ENCODE data around the gene AGBL4. TPM values are rescaled to one million over a fixed set of nuclear protein-coding genes. Genes with fewer than 3 reads are reported as not detected.

Gene AGBL4
- total RNA-seq, 3 donors from 2014 or later = 1.3 to 1.9 (median 1.8) TPM

GRCh38 chr1:48536477-48536876 is 1487.3 kb downstream of the AGBL4 start:
- Histone ChIP-seq H3K4me3 (no peak overlapping the region), H3K36me3 (no peaks in the 10 kb centered on the region), H3K4me1 (no peaks in the 10 kb centered on the region), H3K9me3 (no peaks in the 10 kb centered on the region), H3K27ac (no peak overlapping the region), H3K27me3 (peaks cover 0 to 3% of the 10 kb centered on the region in 2 donors)
- no peak for DNase-seq (ENCODE audit: low spot score in 2 of 2)
- intact Hi-C loops (cut with DNase I; ENCODE audit: low total_unique reads) = no loop called here
- no peak for TF ChIP-seq CTCF (IDR thresholded peaks at IDR 0.05)
- no peak for TF ChIP-seq POLR2AphosphoS5 (IDR thresholded peaks at IDR 0.05)
- no peak for TF ChIP-seq POLR2A (IDR thresholded peaks at IDR 0.05)

- Histone ChIP-seq H3K4me3 (no peak overlapping the region), H3K27me3 (peaks cover 0 to 3% of the 10 kb centered on the region in 2 donors), H3K4me1 (no peaks in the 10 kb centered on the region), H3K9me3 (no peaks in the 10 kb centered on the region), H3K27ac (no peak overlapping the region), H3K36me3 (no peaks in the 10 kb centered on the region)
- intact Hi-C loops (cut with DNase I; ENCODE audit: low total_unique reads) = no loop called here
- no peak for TF ChIP-seq CTCF (IDR thresholded peaks at IDR 0.05)
- TF ChIP-seq POLR2AphosphoS5 (IDR thresholded peaks at IDR 0.05) = no peak
- TF ChIP-seq POLR2A (IDR thresholded peaks at IDR 0.05) = no peak
- no peak for DNase-seq (ENCODE audit: low spot score in 2 of 2)
Observed at GRCh38 chr1:48532976-48533375, 1490.8 kb downstream of the AGBL4 start.

- Histone ChIP-seq H3K27me3 (peaks cover 0 to 3% of the 10 kb centered on the region in 2 donors), H3K27ac (no peak overlapping the region), H3K9me3 (no peaks in the 10 kb centered on the region), H3K4me3 (no peak overlapping the region), H3K4me1 (no peaks in the 10 kb centered on the region), H3K36me3 (no peaks in the 10 kb centered on the region)
- TF ChIP-seq POLR2AphosphoS5 (IDR thresholded peaks at IDR 0.05) = no peak
- peak in 1 of 3 donors; percentile 14 for TF ChIP-seq CTCF (IDR thresholded peaks at IDR 0.05)
- DNase-seq (ENCODE audit: low spot score in 2 of 2) = no peak
- intact Hi-C loops (cut with DNase I; ENCODE audit: low total_unique reads) = no loop called here
Observed at GRCh38 chr1:48530727-48531351, 1492.9 kb downstream of the AGBL4 start.

- intact Hi-C loops (cut with DNase I; ENCODE audit: low total_unique reads) = no loop called here
- no peaks in the 10 kb centered on the region for H3K4me1 ChIP-seq
- no peaks in the 10 kb centered on the region for H3K27me3 ChIP-seq
- no peaks in the 10 kb centered on the region for H3K9me3 ChIP-seq
- no peak for DNase-seq (ENCODE audit: low spot score in 2 of 2)
- no peaks in the 10 kb centered on the region for H3K36me3 ChIP-seq
- no peak for TF ChIP-seq POLR2A (IDR thresholded peaks at IDR 0.05)
- no peak for TF ChIP-seq POLR2AphosphoS5 (IDR thresholded peaks at IDR 0.05)
- no peak for TF ChIP-seq CTCF (IDR thresholded peaks at IDR 0.05)
- no peak overlapping the region for H3K27ac ChIP-seq
- H3K4me3 ChIP-seq = no peak overlapping the region
Observed at GRCh38 chr1:48527051-48527450, 1496.7 kb downstream of the AGBL4 start.

DNA sequence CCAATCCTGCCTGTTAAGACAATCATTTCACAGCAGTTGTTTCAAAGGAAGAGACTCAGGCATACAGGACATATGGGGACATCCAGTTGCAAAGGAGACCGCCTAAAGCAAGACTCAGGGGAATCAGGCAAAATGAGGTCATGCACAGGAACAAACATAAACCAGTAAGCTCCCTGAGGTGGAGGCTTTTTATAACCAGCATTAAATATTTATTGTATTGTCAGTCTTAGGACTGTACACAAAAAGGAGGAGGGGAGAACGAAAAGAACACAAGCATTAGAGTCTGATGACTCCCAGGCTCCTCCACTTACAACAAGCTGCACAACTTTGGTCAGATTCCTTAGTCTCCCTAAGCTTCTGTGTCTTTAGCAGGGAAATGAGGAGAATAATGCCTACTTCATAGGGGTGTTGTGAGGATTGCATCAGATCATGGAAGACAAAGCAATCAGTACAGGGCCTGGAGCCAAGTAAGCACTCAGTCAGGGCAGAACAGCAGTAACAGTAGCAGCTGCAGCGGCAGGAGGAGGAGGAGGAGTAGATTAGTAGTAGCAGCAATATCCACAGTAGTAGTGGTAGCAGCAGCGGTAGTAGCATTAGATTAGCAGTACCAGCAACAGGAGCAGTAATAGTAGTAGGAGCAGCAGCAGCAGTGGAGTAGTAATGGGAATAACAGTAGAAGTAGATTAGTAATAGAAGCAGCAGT is 1497.6 kb downstream of the AGBL4 start:
- H3K36me3 ChIP-seq = no peaks in the 10 kb centered on the region
- no peaks in the 10 kb centered on the region for H3K9me3 ChIP-seq
- H3K4me1 ChIP-seq = no peaks in the 10 kb centered on the region
- H3K27ac ChIP-seq = no peak overlapping the region
- H3K27me3 ChIP-seq = no peaks in the 10 kb centered on the region
- H3K4me3 ChIP-seq = no peak overlapping the region
- intact Hi-C loops (cut with DNase I; ENCODE audit: low total_unique reads) = no loop called here
- TF ChIP-seq POLR2A (IDR thresholded peaks at IDR 0.05) (no peak), CTCF (IDR thresholded peaks at IDR 0.05) (no peak), POLR2AphosphoS5 (IDR thresholded peaks at IDR 0.05) (no peak)
- no peak for DNase-seq (ENCODE audit: low spot score in 2 of 2)

Data from breast epithelium (tissue), 4 donors.